IPS-15b (cell line): ENCODE results near the gene TNFAIP8.

Experiments used
- H3K27me3 ChIP-seq: one replicate; pipeline ENCODE4 v1.6.1; 2013; ENCODE audit warnings: low read length; ENCODE audit not compliant: control insufficient read depth, insufficient read depth
- H3K36me3 ChIP-seq: one replicate; pipeline ENCODE4 v1.6.1; 2013; ENCODE audit warnings: low read length; ENCODE audit not compliant: control insufficient read depth, insufficient read depth
- H3K4me1 ChIP-seq: one replicate; pipeline ENCODE4 v1.6.1; 2013; ENCODE audit warnings: mild to moderate bottlenecking, low read length; ENCODE audit not compliant: control insufficient read depth, insufficient read depth
- H3K4me3 ChIP-seq: one replicate; pipeline ENCODE4 v1.5.1; 2013; ENCODE audit warnings: low read depth, low read length
- H3K9ac ChIP-seq: one replicate; pipeline ENCODE4 v1.6.1; 2013; ENCODE audit warnings: low read depth, mild to moderate bottlenecking, low read length
- H3K9me3 ChIP-seq: one replicate; pipeline ENCODE4 v1.6.1; 2013; ENCODE audit warnings: mild to moderate bottlenecking, low read length; ENCODE audit not compliant: control insufficient read depth, insufficient read depth

Gene TNFAIP8

DNA sequence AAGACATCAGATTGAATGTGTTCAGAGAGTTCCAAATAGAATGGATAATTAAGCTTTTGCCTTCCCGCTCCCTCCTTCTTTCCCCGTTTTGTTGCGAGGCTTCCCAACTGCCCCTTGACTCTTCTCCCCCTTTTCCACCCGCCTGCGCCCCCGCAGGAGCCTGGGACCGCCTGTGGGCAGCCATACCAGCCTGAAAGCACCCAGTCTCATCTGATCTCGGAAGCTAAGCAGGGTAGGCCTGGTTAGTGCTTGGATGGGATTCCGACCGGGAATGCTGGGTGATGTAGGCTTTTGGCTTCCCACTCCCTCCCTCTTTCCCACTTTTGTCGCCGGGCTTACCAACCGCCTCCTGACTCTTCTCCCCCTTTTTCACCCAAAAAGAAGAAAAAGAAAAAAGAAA lies 89.7 kb downstream of the TNFAIP8 start:
- Histone ChIP-seq H3K4me1 (no peaks in the 10 kb centered on the region), H3K27me3 (no peaks in the 10 kb centered on the region), H3K9ac (no peak overlapping the region), H3K4me3 (peak overlapping the region; percentile 30), H3K9me3 (no peaks in the 10 kb centered on the region), H3K36me3 (no peaks in the 10 kb centered on the region)
